ENCODE measurements around the gene ABCC1.

DNA sequence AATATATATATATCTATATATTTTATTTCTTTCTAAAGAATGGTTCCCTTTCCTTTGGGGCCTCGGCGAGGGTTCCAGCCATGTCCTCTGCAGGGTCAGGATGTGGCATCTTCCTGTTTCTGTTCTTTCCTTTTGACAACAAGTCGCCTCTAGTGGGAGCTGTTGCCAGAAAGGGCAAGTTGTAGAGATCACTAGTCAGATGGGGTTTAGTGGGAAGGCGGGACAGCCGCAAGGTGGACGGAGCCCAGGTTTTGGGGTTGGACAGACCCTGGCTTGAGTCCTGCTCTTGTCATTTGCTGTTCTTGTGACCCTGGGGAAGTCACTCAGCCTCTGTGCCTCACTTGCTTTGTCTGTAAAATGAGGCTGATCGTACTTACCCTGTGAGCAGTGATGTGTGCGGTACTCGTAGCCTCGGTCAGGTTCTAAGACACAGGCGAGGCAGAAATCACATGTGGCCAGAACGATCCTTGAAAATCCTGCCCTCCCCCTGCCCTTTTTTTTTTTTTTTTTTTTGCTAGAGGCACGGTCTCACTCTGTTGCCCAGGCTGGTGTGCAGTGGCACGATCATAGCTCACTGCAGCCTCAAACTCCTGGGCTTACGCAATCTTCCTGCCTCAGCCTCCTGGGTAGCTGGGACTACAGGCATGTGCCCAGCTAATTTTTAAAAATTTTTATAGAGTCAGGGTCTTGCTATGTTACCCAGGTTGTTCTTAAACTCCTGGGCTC is 193.8 kb downstream of the ABCC1 start:
- TF ChIP-seq, protein P1, sequence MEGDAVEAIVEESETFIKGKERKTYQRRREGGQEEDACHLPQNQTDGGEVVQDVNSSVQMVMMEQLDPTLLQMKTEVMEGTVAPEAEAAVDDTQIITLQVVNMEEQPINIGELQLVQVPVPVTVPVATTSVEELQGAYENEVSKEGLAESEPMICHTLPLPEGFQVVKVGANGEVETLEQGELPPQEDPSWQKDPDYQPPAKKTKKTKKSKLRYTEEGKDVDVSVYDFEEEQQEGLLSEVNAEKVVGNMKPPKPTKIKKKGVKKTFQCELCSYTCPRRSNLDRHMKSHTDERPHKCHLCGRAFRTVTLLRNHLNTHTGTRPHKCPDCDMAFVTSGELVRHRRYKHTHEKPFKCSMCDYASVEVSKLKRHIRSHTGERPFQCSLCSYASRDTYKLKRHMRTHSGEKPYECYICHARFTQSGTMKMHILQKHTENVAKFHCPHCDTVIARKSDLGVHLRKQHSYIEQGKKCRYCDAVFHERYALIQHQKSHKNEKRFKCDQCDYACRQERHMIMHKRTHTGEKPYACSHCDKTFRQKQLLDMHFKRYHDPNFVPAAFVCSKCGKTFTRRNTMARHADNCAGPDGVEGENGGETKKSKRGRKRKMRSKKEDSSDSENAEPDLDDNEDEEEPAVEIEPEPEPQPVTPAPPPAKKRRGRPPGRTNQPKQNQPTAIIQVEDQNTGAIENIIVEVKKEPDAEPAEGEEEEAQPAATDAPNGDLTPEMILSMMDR (IDR thresholded peaks at IDR 0.05), result no peak
- TF ChIP-seq POLR2A (IDR thresholded peaks at IDR 0.05), result no peak
